Liver (tissue), 9 donors: ENCODE results near the gene PGBD4. TPM values are rescaled to one million over a fixed set of nuclear protein-coding genes. Genes with fewer than 3 reads are reported as not detected.

Source experiments
- DNase-seq: peaks from one replicate; pipeline ENCODE4 v3.0.0-alpha.2; 2017; ENCODE audit warnings: low spot score
- H3K27ac ChIP-seq, 2 donors: one replicate each; pipeline ENCODE4 v1.7.0; 2013; ENCODE audit warnings: inconsistent platforms in 2 of 2, low read length in 2 of 2, control low read depth in 1 of 2, low read depth in 1 of 2, mild to moderate bottlenecking in 1 of 2
- H3K27me3 ChIP-seq, 4 donors: one replicate each; pipeline versions ENCODE4 v1.6.1 to v1.7.0; 2013; ENCODE audit warnings: low read length in 3 of 4, inconsistent platforms in 1 of 4, mild to moderate bottlenecking in 1 of 4, moderate library complexity in 1 of 4; ENCODE audit not compliant: control insufficient read depth in 4 of 4, insufficient read depth in 4 of 4
- H3K36me3 ChIP-seq, 4 donors: one replicate each; pipeline versions ENCODE4 v1.6.1 to v1.7.0; 2013; ENCODE audit warnings: low read length in 3 of 4, mild to moderate bottlenecking in 3 of 4, low read depth in 1 of 4, moderate library complexity in 1 of 4; ENCODE audit not compliant: control insufficient read depth in 4 of 4, insufficient read depth in 3 of 4
- H3K4me1 ChIP-seq, 4 donors: one replicate each; pipeline versions ENCODE4 v1.6.1 to v1.7.0; 2013; ENCODE audit warnings: low read length in 3 of 4, mild to moderate bottlenecking in 3 of 4, moderate library complexity in 1 of 4; ENCODE audit not compliant: control insufficient read depth in 4 of 4, insufficient read depth in 4 of 4
- H3K4me3 ChIP-seq, 3 donors: one replicate each; pipeline versions ENCODE4 v1.6.1 to v1.7.0; 2013; ENCODE audit warnings: low read length in 3 of 3, control low read depth in 1 of 3, low read depth in 1 of 3, mild to moderate bottlenecking in 1 of 3
- H3K9ac ChIP-seq, 2 donors: one replicate each; pipeline ENCODE4 v1.7.0; 2013; ENCODE audit warnings: low read length in 2 of 2, mild to moderate bottlenecking in 2 of 2, moderate library complexity in 2 of 2, control low read depth in 1 of 2, low read depth in 1 of 2
- H3K9me3 ChIP-seq, 4 donors: one replicate each; pipeline versions ENCODE4 v1.6.1 to v1.7.0; 2013; ENCODE audit warnings: low read length in 3 of 4; ENCODE audit not compliant: control insufficient read depth in 4 of 4
- EGR1 ChIP-seq, 2 donors: IDR thresholded peaks; 2 replicates each; pipeline ENCODE4 v1.6.1; 2016 to 2018; ENCODE audit warnings: antibody characterized with exemption in 2 of 2, low read depth in 2 of 2
- FOXA1 ChIP-seq: IDR thresholded peaks from 2 replicates; pipeline ENCODE4 v1.6.1; 2016; ENCODE audit warnings: antibody characterized with exemption
- FOXA2 ChIP-seq: IDR thresholded peaks from 2 replicates; pipeline ENCODE4 v1.6.1; 2016; ENCODE audit warnings: antibody characterized with exemption
- GABPA ChIP-seq, 2 donors: IDR thresholded peaks in 1 of 2; conservative IDR thresholded peaks in 1 of 2; 2 replicates each; pipeline ENCODE4 v1.6.1; 2016; ENCODE audit warnings: antibody characterized with exemption in 2 of 2, mild to moderate bottlenecking in 1 of 2, moderate library complexity in 1 of 2
- HNF4G ChIP-seq: IDR thresholded peaks from 2 replicates; pipeline ENCODE4 v1.6.1; 2016; ENCODE audit warnings: antibody characterized with exemption
- JUND ChIP-seq, 2 donors: IDR thresholded peaks; 2 replicates each; pipeline ENCODE4 v1.6.1; 2016; ENCODE audit warnings: antibody characterized with exemption in 2 of 2
- NR2F2 ChIP-seq: IDR thresholded peaks from 2 replicates; pipeline ENCODE4 v1.6.1; 2016; ENCODE audit warnings: antibody characterized with exemption
- SP1 ChIP-seq: IDR thresholded peaks from 2 replicates; pipeline ENCODE4 v1.6.1; 2018; ENCODE audit warnings: antibody characterized with exemption, mild to moderate bottlenecking
- YY1 ChIP-seq: IDR thresholded peaks from 2 replicates; pipeline ENCODE4 v1.6.1; 2016; ENCODE audit warnings: antibody characterized with exemption, mild to moderate bottlenecking
- WGBS: extraction: QIAGEN DNeasy Blood & Tissue Kit; methylation state at CpG from one replicate; pipeline ENCODE4 v1.1.7; 2013; 5-methylcytosine and 5-hydroxymethylcytosine counted together
- polyA plus RNA-seq, 2 donors: library from polyadenylated mRNA; stranded (reverse) in 1 of 2; unstranded in 1 of 2; fragments of 200-250 nt in 1 of 2; fragments of >200 nt in 1 of 2; fragmentation: Nextera tagmentation in 1 of 2; extraction: Ambion mirVana in 1 of 2; gene quantifications; one replicate each; pipeline versions ENCODE4 v1.2.1 to v1.2.3, GENCODE V29; 2013 to 2015
- total RNA-seq, 2 donors: library from RNA; depleted of rRNA; stranded (reverse); fragments of >200 nt; gene quantifications; one replicate each; pipeline ENCODE4 v1.2.3, GENCODE V29; 2014
- TF ChIP-seq, protein P1 (sequence below): IDR thresholded peaks from 2 replicates; pipeline ENCODE4 v1.6.1; 2016; ENCODE audit warnings: antibody characterized with exemption
- TF ChIP-seq, protein P2 (sequence below): IDR thresholded peaks from 2 replicates; pipeline ENCODE4 v1.6.1; 2016; ENCODE audit warnings: antibody characterized with exemption, mild to moderate bottlenecking
- TF ChIP-seq, protein P3 (sequence below): IDR thresholded peaks from 2 replicates; pipeline ENCODE4 v1.6.1; 2016; ENCODE audit warnings: antibody characterized with exemption
- donor health status: healthy.
- donor health status: healthy.
- donor health status: healthy.
- donor health status: healthy.
- donor health status: healthy.

Gene PGBD4
- total and polyA plus RNA-seq, 4 donors, result 0.39 to 1.1 (median 0.94) TPM

DNA sequence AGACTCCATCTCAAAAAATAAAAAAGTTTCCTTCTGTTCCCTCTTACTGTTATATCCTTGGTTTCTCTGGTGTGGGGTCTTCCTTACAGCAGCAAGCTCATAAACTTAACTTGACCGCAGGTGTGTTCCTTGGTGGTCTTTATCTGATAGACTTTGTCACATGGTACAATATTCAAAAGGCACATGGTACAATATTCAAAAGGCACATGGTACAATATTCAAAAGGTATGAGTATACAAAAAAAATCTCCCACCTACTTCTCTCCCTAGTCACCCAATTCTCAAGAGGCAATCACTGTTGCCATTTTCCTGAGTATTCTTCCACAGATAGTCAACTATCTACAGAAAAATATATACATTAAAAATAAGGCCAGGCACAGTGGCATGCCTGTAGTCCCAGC, 4.5 kb downstream of the PGBD4 start:
- WGBS, result 97% methylated on average over 1 of the region's 1 CpG

DNA sequence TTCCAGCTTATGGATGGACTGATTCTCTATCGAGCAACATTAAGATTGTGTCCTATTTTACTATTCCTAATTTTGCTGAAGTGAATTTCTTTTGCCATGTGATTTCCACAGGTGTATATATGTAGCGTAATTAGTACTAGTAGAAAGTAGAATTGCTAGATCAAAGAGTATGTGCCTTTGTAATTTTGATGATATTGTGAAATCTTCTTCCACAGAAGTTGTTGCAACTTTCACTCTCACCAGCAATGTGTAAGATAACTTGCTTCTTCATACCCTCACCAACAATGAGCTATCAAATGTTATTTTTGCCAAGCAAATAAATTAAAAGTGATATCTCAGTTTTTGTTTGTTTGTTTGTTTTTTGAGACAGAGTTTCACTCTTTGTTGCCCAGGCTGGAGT, 5.4 kb downstream of the PGBD4 start:
- Histone ChIP-seq H3K27ac (no peak overlapping the region), H3K4me3 (no peak overlapping the region), H3K9me3 (no peaks in the 10 kb centered on the region), H3K27me3 (no peaks in the 10 kb centered on the region), H3K4me1 (peaks cover 0 to 9% (median 0%) of the 10 kb centered on the region in 4 donors), H3K36me3 (no peaks in the 10 kb centered on the region), H3K9ac (no peak overlapping the region)
- TF ChIP-seq FOXA2 (no peak), JUND (IDR thresholded peaks at IDR 0.05) (no peak), EGR1 (IDR thresholded peaks at IDR 0.05; ENCODE audit: low read depth in 2 of 2) (no peak), YY1 (no peak), HNF4G (no peak), NR2F2 (no peak), SP1 (no peak), FOXA1 (no peak)
- TF ChIP-seq, protein P1, sequence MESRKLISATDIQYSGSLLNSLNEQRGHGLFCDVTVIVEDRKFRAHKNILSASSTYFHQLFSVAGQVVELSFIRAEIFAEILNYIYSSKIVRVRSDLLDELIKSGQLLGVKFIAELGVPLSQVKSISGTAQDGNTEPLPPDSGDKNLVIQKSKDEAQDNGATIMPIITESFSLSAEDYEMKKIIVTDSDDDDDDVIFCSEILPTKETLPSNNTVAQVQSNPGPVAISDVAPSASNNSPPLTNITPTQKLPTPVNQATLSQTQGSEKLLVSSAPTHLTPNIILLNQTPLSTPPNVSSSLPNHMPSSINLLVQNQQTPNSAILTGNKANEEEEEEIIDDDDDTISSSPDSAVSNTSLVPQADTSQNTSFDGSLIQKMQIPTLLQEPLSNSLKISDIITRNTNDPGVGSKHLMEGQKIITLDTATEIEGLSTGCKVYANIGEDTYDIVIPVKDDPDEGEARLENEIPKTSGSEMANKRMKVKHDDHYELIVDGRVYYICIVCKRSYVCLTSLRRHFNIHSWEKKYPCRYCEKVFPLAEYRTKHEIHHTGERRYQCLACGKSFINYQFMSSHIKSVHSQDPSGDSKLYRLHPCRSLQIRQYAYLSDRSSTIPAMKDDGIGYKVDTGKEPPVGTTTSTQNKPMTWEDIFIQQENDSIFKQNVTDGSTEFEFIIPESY, result no peak
- TF ChIP-seq, protein P2, sequence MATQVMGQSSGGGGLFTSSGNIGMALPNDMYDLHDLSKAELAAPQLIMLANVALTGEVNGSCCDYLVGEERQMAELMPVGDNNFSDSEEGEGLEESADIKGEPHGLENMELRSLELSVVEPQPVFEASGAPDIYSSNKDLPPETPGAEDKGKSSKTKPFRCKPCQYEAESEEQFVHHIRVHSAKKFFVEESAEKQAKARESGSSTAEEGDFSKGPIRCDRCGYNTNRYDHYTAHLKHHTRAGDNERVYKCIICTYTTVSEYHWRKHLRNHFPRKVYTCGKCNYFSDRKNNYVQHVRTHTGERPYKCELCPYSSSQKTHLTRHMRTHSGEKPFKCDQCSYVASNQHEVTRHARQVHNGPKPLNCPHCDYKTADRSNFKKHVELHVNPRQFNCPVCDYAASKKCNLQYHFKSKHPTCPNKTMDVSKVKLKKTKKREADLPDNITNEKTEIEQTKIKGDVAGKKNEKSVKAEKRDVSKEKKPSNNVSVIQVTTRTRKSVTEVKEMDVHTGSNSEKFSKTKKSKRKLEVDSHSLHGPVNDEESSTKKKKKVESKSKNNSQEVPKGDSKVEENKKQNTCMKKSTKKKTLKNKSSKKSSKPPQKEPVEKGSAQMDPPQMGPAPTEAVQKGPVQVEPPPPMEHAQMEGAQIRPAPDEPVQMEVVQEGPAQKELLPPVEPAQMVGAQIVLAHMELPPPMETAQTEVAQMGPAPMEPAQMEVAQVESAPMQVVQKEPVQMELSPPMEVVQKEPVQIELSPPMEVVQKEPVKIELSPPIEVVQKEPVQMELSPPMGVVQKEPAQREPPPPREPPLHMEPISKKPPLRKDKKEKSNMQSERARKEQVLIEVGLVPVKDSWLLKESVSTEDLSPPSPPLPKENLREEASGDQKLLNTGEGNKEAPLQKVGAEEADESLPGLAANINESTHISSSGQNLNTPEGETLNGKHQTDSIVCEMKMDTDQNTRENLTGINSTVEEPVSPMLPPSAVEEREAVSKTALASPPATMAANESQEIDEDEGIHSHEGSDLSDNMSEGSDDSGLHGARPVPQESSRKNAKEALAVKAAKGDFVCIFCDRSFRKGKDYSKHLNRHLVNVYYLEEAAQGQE, result no peak
- TF ChIP-seq, protein P3, sequence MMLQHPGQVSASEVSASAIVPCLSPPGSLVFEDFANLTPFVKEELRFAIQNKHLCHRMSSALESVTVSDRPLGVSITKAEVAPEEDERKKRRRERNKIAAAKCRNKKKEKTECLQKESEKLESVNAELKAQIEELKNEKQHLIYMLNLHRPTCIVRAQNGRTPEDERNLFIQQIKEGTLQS, result no peak
- no peak for DNase-seq
- WGBS, result 87% methylated on average over 2 of the region's 2 CpGs

More for the DNA sequence above, 4.5 kb downstream of the PGBD4 start:
- H3K4me3 ChIP-seq, result no peak overlapping the region
- no peak overlapping the region for H3K9ac ChIP-seq
- H3K4me1 ChIP-seq, result peaks cover 0 to 11% (median under 1%) of the 10 kb centered on the region in 4 donors
- H3K9me3 ChIP-seq, result no peaks in the 10 kb centered on the region
- H3K27ac ChIP-seq, result no peak overlapping the region
- no peak for DNase-seq
- no peak for TF ChIP-seq GABPA (IDR thresholded peaks at IDR 0.05 in 1 of 2, conservative IDR thresholded peaks at IDR 0.05 in 1 of 2)
- TF ChIP-seq NR2F2, result no peak
- no peak for TF ChIP-seq HNF4G
- no peak for TF ChIP-seq EGR1 (IDR thresholded peaks at IDR 0.05; ENCODE audit: low read depth in 2 of 2)
- H3K27me3 ChIP-seq, result no peaks in the 10 kb centered on the region
- H3K36me3 ChIP-seq, result no peaks in the 10 kb centered on the region
